GM12878 (cell line): ENCODE measurements around the gene LBR.

Experiments
- BHLHE40 ChIP-seq, 2 experiments: fragments of 450-650 bp in 1 of 2; IDR thresholded peaks; 2 replicates each; pipeline ENCODE4 v1.6.1; 2011 to 2017; ENCODE audit warnings: low read depth in 2 of 2, borderline replicate concordance in 1 of 2, improper control_type of control experiment in 1 of 2, low read length in 1 of 2, mild to moderate bottlenecking in 1 of 2
- CHD1 ChIP-seq: IDR thresholded peaks from 2 replicates; pipeline ENCODE4 v1.6.1; 2012; ENCODE audit warnings: low read depth, low read length, improper control_type of control experiment
- EGR1 ChIP-seq, 2 experiments: IDR thresholded peaks; 1 replicate in 1 of 2; 2 replicates in 1 of 2; pipeline ENCODE4 v1.6.1; 2011 to 2012; ENCODE audit warnings: low read depth in 2 of 2, low read length in 2 of 2, borderline replicate concordance in 1 of 2, mild to moderate bottlenecking in 1 of 2, moderate library complexity in 1 of 2
- HCFC1 ChIP-seq: fragments of 150-350 bp; IDR thresholded peaks from 2 replicates; pipeline ENCODE4 v1.6.1; 2014; ENCODE audit warnings: low read length
- NFYB ChIP-seq: IDR thresholded peaks from 2 replicates; pipeline ENCODE4 v1.6.1; 2011; ENCODE audit warnings: low read depth, mild to moderate bottlenecking, low read length, improper control_type of control experiment, moderate library complexity; ENCODE audit not compliant: insufficient read depth
- NRF1 ChIP-seq: conservative IDR thresholded peaks from 2 replicates; pipeline ENCODE4 v1.6.1; 2011; ENCODE audit warnings: mild to moderate bottlenecking, low read depth, low read length, improper control_type of control experiment
- POLR2A ChIP-seq: IDR thresholded peaks from 2 replicates; pipeline ENCODE4 v1.6.1; 2011; ENCODE audit warnings: low read depth, mild to moderate bottlenecking, low read length
- SP1 ChIP-seq: IDR thresholded peaks from one replicate; pipeline ENCODE4 v1.6.1; 2011; ENCODE audit warnings: low read depth, low read length
- YY1 ChIP-seq: IDR thresholded peaks from 2 replicates; pipeline ENCODE4 v1.6.1; 2011; ENCODE audit warnings: low read depth, mild to moderate bottlenecking, low read length
- ZNF24 ChIP-seq: fragments of 450-650 bp; IDR thresholded peaks from 2 replicates; pipeline ENCODE4 v1.6.1; 2017; ENCODE audit warnings: antibody characterized with exemption, mild to moderate bottlenecking
- TF ChIP-seq, protein P1 (sequence below): IDR thresholded peaks from 2 replicates; pipeline ENCODE4 v1.6.1; 2012; ENCODE audit warnings: mild to moderate bottlenecking, low read depth, low read length
- TF ChIP-seq, protein P2 (sequence below), 3 experiments: IDR thresholded peaks in 2 of 3; conservative IDR thresholded peaks in 1 of 3; 2 replicates each; pipeline ENCODE4 v1.5.1; 2011; ENCODE audit warnings: low read depth in 3 of 3, low read length in 3 of 3, mild to moderate bottlenecking in 3 of 3, control low read depth in 2 of 3, moderate library complexity in 2 of 3, inconsistent platforms in 1 of 3, mixed read lengths in 1 of 3; ENCODE audit not compliant: control insufficient read depth in 2 of 3, insufficient read depth in 1 of 3; ENCODE audit errors: extremely low read depth in 1 of 3
- TF ChIP-seq, protein P3 (sequence below): fragments of 450-650 bp; IDR thresholded peaks from 2 replicates; pipeline ENCODE4 v1.6.1; 2017; ENCODE audit warnings: mild to moderate bottlenecking
- TF ChIP-seq, protein P4 (sequence below): IDR thresholded peaks from 2 replicates; pipeline ENCODE4 v1.6.1; 2012; ENCODE audit warnings: low read length, inconsistent platforms

DNA sequence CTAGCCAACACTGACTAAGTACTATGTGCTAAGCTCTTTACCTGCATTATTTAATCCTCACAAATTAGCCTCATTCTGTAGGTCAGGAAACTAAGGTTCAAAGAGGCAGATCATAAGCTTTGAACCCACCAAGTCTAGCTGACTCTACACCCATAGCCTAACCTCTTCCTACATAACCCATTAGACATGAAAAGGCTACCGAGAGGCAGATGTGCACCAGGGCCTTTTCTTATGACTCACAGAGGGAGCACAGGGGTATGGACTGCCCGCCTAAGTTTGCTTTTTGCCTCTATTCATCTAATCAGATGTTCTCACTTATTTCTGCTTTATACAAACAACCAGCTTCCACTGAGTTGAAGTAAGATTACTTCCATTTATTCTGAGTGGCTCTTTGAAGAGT, 31.5 kb downstream of the LBR start:
- TF ChIP-seq, protein P1, sequence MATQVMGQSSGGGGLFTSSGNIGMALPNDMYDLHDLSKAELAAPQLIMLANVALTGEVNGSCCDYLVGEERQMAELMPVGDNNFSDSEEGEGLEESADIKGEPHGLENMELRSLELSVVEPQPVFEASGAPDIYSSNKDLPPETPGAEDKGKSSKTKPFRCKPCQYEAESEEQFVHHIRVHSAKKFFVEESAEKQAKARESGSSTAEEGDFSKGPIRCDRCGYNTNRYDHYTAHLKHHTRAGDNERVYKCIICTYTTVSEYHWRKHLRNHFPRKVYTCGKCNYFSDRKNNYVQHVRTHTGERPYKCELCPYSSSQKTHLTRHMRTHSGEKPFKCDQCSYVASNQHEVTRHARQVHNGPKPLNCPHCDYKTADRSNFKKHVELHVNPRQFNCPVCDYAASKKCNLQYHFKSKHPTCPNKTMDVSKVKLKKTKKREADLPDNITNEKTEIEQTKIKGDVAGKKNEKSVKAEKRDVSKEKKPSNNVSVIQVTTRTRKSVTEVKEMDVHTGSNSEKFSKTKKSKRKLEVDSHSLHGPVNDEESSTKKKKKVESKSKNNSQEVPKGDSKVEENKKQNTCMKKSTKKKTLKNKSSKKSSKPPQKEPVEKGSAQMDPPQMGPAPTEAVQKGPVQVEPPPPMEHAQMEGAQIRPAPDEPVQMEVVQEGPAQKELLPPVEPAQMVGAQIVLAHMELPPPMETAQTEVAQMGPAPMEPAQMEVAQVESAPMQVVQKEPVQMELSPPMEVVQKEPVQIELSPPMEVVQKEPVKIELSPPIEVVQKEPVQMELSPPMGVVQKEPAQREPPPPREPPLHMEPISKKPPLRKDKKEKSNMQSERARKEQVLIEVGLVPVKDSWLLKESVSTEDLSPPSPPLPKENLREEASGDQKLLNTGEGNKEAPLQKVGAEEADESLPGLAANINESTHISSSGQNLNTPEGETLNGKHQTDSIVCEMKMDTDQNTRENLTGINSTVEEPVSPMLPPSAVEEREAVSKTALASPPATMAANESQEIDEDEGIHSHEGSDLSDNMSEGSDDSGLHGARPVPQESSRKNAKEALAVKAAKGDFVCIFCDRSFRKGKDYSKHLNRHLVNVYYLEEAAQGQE = no peak
- TF ChIP-seq, protein P2, sequence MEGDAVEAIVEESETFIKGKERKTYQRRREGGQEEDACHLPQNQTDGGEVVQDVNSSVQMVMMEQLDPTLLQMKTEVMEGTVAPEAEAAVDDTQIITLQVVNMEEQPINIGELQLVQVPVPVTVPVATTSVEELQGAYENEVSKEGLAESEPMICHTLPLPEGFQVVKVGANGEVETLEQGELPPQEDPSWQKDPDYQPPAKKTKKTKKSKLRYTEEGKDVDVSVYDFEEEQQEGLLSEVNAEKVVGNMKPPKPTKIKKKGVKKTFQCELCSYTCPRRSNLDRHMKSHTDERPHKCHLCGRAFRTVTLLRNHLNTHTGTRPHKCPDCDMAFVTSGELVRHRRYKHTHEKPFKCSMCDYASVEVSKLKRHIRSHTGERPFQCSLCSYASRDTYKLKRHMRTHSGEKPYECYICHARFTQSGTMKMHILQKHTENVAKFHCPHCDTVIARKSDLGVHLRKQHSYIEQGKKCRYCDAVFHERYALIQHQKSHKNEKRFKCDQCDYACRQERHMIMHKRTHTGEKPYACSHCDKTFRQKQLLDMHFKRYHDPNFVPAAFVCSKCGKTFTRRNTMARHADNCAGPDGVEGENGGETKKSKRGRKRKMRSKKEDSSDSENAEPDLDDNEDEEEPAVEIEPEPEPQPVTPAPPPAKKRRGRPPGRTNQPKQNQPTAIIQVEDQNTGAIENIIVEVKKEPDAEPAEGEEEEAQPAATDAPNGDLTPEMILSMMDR (IDR thresholded peaks at IDR 0.05 in 2 of 3, conservative IDR thresholded peaks at IDR 0.05 in 1 of 3; ENCODE audit: control insufficient read depth in 2 of 3, extremely low read depth in 1 of 3, insufficient read depth in 1 of 3, low read depth in 3 of 3, low read length in 3 of 3) = no peak
- TF ChIP-seq SP1 (no peak), NRF1 (no peak), ZNF24 (no peak), BHLHE40 (IDR thresholded peaks at IDR 0.05; ENCODE audit: borderline replicate concordance in 1 of 2, low read depth in 2 of 2, low read length in 1 of 2) (no peak), POLR2A (no peak), NFYB (no peak), EGR1 (IDR thresholded peaks at IDR 0.05; ENCODE audit: borderline replicate concordance in 1 of 2, low read depth in 2 of 2, low read length in 2 of 2) (no peak), CHD1 (no peak), YY1 (no peak), HCFC1 (no peak)
- TF ChIP-seq, protein P3, sequence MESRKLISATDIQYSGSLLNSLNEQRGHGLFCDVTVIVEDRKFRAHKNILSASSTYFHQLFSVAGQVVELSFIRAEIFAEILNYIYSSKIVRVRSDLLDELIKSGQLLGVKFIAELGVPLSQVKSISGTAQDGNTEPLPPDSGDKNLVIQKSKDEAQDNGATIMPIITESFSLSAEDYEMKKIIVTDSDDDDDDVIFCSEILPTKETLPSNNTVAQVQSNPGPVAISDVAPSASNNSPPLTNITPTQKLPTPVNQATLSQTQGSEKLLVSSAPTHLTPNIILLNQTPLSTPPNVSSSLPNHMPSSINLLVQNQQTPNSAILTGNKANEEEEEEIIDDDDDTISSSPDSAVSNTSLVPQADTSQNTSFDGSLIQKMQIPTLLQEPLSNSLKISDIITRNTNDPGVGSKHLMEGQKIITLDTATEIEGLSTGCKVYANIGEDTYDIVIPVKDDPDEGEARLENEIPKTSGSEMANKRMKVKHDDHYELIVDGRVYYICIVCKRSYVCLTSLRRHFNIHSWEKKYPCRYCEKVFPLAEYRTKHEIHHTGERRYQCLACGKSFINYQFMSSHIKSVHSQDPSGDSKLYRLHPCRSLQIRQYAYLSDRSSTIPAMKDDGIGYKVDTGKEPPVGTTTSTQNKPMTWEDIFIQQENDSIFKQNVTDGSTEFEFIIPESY = no peak
- TF ChIP-seq, protein P4, sequence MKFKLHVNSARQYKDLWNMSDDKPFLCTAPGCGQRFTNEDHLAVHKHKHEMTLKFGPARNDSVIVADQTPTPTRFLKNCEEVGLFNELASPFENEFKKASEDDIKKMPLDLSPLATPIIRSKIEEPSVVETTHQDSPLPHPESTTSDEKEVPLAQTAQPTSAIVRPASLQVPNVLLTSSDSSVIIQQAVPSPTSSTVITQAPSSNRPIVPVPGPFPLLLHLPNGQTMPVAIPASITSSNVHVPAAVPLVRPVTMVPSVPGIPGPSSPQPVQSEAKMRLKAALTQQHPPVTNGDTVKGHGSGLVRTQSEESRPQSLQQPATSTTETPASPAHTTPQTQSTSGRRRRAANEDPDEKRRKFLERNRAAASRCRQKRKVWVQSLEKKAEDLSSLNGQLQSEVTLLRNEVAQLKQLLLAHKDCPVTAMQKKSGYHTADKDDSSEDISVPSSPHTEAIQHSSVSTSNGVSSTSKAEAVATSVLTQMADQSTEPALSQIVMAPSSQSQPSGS = no peak
